MM.1S (cell line): ENCODE data around the gene PDE1C.

Experiments used
- DNase-seq: peaks from one replicate; pipeline ENCODE4 v3.0.0-alpha.2; 2015
- H2AFZ ChIP-seq: fragments of 300-600 bp; sonication (generic); 2 replicates; pipeline ENCODE4 v1.6.0; 2016; ENCODE audit warnings: antibody characterized with exemption, low read length
- H3F3A ChIP-seq: fragments of 300-600 bp; sonication (generic); 2 replicates; pipeline ENCODE4 v1.6.1; 2016; ENCODE audit warnings: mild to moderate bottlenecking, antibody characterized with exemption, low read length, moderate library complexity, mixed read lengths; ENCODE audit not compliant: insufficient read depth
- H3K27ac ChIP-seq: fragments of 300-600 bp; sonication (generic); 2 replicates; pipeline ENCODE4 v1.5.1; 2016; ENCODE audit warnings: mild to moderate bottlenecking, low read length
- H3K27me3 ChIP-seq: fragments of 300-600 bp; sonication (generic); replicated peaks from 2 replicates; pipeline ENCODE4 v1.6.0; 2016; ENCODE audit warnings: low read length; ENCODE audit not compliant: insufficient read depth
- H3K36me3 ChIP-seq: fragments of 300-600 bp; sonication (generic); replicated peaks from 2 replicates; pipeline ENCODE4 v1.6.1; 2016; ENCODE audit warnings: mild to moderate bottlenecking, low read length, mixed read lengths; ENCODE audit not compliant: insufficient read depth
- H3K4me1 ChIP-seq: fragments of 300-600 bp; sonication (generic); 2 replicates; pipeline ENCODE4 v1.6.1; 2016; ENCODE audit warnings: low read length, mixed read lengths
- H3K4me2 ChIP-seq: fragments of 300-600 bp; sonication (generic); 2 replicates; pipeline ENCODE4 v1.6.0; 2016; ENCODE audit warnings: low read depth, low read length
- H3K4me3 ChIP-seq: fragments of 300-600 bp; sonication (generic); 2 replicates; pipeline ENCODE4 v1.5.1; 2016; ENCODE audit warnings: low read length, mixed read lengths
- H3K79me2 ChIP-seq: fragments of 300-600 bp; sonication (generic); 2 replicates; pipeline ENCODE4 v1.6.1; 2016; ENCODE audit warnings: mixed run types, low read length, mixed read lengths
- H3K9ac ChIP-seq: fragments of 300-600 bp; sonication (generic); 2 replicates; pipeline ENCODE4 v1.6.1; 2016; ENCODE audit warnings: low read length, mixed read lengths
- H3K9me2 ChIP-seq: fragments of 300-600 bp; sonication (generic); replicated peaks from 2 replicates; pipeline ENCODE4 v1.6.1; 2016; ENCODE audit warnings: mild to moderate bottlenecking, low read length, mixed read lengths; ENCODE audit not compliant: insufficient read depth
- H3K9me3 ChIP-seq: fragments of 300-600 bp; sonication (generic); replicated peaks from 2 replicates; pipeline ENCODE4 v1.6.1; 2016; ENCODE audit warnings: mild to moderate bottlenecking, low read length, mixed read lengths; ENCODE audit not compliant: insufficient read depth
- H4K20me1 ChIP-seq: fragments of 300-600 bp; sonication (generic); 2 replicates; pipeline ENCODE4 v1.6.1; 2016; ENCODE audit warnings: mild to moderate bottlenecking, low read length, moderate library complexity, mixed read lengths; ENCODE audit not compliant: insufficient read depth
- CTCF ChIP-seq: fragments of 300-600 bp; sonication (generic); IDR thresholded peaks from 2 replicates; pipeline ENCODE4 v1.5.1; 2016; ENCODE audit warnings: antibody characterized with exemption, low read length, mixed read lengths
- EZH2 ChIP-seq: fragments of 300-600 bp; sonication (generic); optimal IDR thresholded peaks from 2 replicates; pipeline ENCODE3; 2017; ENCODE audit warnings: low read depth, mild to moderate bottlenecking, antibody characterized with exemption, low read length, mixed read lengths
- EZH2phosphoT487 ChIP-seq: fragments of 300-600 bp; sonication (generic); IDR thresholded peaks from 2 replicates; pipeline ENCODE4 v1.6.1; 2018; ENCODE audit warnings: antibody characterized with exemption, low read length

PDE1C gene

GRCh38 chr7:31893365-31893764, 176.8 kb downstream of the PDE1C start:
- H3K4me1 ChIP-seq: no peaks in the 10 kb centered on the region
- no peak overlapping the region for H3K9ac ChIP-seq
- H3F3A ChIP-seq: no peaks in the 10 kb centered on the region
- H2AFZ ChIP-seq: no peak overlapping the region
- H3K27me3 ChIP-seq: no peaks in the 10 kb centered on the region
- H3K27ac ChIP-seq: no peak overlapping the region
- no peaks in the 10 kb centered on the region for H3K9me2 ChIP-seq
- no peak overlapping the region for H3K4me3 ChIP-seq
- no peaks in the 10 kb centered on the region for H3K36me3 ChIP-seq
- TF ChIP-seq CTCF: no peak
- no peak for TF ChIP-seq EZH2phosphoT487
- TF ChIP-seq EZH2: no peak
- no peaks in the 10 kb centered on the region for H3K79me2 ChIP-seq
- no peak overlapping the region for H3K4me2 ChIP-seq
- H3K9me3 ChIP-seq: no peaks in the 10 kb centered on the region
- H4K20me1 ChIP-seq: no peaks in the 10 kb centered on the region
- DNase-seq: no peak

GRCh38 chr7:31892099-31892829, 177.9 kb downstream of the PDE1C start:
- no peak for TF ChIP-seq CTCF
- no peak for TF ChIP-seq EZH2phosphoT487
- no peak for TF ChIP-seq EZH2
- H3K4me2 ChIP-seq: no peak overlapping the region
- no peak for DNase-seq

GRCh38 chr7:31890766-31891165, 179.4 kb downstream of the PDE1C start:
- DNase-seq: no peak
- Histone ChIP-seq H3K4me3 (no peak overlapping the region), H3K9ac (no peak overlapping the region), H3K4me1 (no peaks in the 10 kb centered on the region), H3K79me2 (no peaks in the 10 kb centered on the region), H3K9me2 (no peaks in the 10 kb centered on the region), H2AFZ (no peak overlapping the region), H3K27ac (no peak overlapping the region), H3K4me2 (no peak overlapping the region), H3F3A (no peaks in the 10 kb centered on the region), H3K9me3 (no peaks in the 10 kb centered on the region), H3K27me3 (no peaks in the 10 kb centered on the region), H4K20me1 (no peaks in the 10 kb centered on the region), H3K36me3 (no peaks in the 10 kb centered on the region)
- no peak for TF ChIP-seq CTCF
- TF ChIP-seq EZH2: no peak
- no peak for TF ChIP-seq EZH2phosphoT487

More at GRCh38 chr7:31892099-31892829, 177.9 kb downstream of the PDE1C start:
- H3K9ac ChIP-seq: no peak overlapping the region
- no peaks in the 10 kb centered on the region for H3K4me1 ChIP-seq
- no peaks in the 10 kb centered on the region for H3K36me3 ChIP-seq
- no peak overlapping the region for H3K27ac ChIP-seq
- H3K4me3 ChIP-seq: no peak overlapping the region
- H3K79me2 ChIP-seq: no peaks in the 10 kb centered on the region
- H3K9me3 ChIP-seq: no peaks in the 10 kb centered on the region
- no peaks in the 10 kb centered on the region for H3F3A ChIP-seq
- H3K9me2 ChIP-seq: no peaks in the 10 kb centered on the region
- no peaks in the 10 kb centered on the region for H4K20me1 ChIP-seq
- H2AFZ ChIP-seq: no peak overlapping the region
- H3K27me3 ChIP-seq: no peaks in the 10 kb centered on the region
